Caco-2 (cell line): ENCODE results near the gene GOLGA8A. TPM values are rescaled to one million over a fixed set of nuclear protein-coding genes. Genes with fewer than 3 reads are reported as not detected.

Experiments used
- total RNA-seq: library from RNA; stranded (reverse); gene quantifications from 2 replicates; pipeline ENCODE4 v1.2.3, GENCODE V29; 2022

Gene GOLGA8A
- total RNA-seq, 1 experiment from 2014 or later: 42.4 TPM

Other genes starting within 250 kb of the GOLGA8A start
- gene KATNBL1, start 227.7 kb downstream of the GOLGA8A start, total RNA-seq: 22.6 and 25.9 TPM in 2 replicates
- gene EMC4, start 212.8 kb downstream of the GOLGA8A start, total RNA-seq: 96.7 and 98.5 TPM in 2 replicates
- 8.9 and 12.6 TPM in 2 replicates for gene SLC12A6, start 100.0 kb downstream of the GOLGA8A start, total RNA-seq
- 171 and 175 TPM in 2 replicates for gene NOP10, start 94.7 kb downstream of the GOLGA8A start, total RNA-seq
- gene NUTM1, start 94.5 kb downstream of the GOLGA8A start, total RNA-seq: not detected in 2 replicates
- gene LPCAT4, start 70.6 kb downstream of the GOLGA8A start, total RNA-seq: 35.3 and 37.9 TPM in 2 replicates
- 52.3 and 68.2 TPM in 2 replicates for gene GOLGA8B, start 145.8 kb upstream of the GOLGA8A start, total RNA-seq